ENCODE measurements around the gene WDR1.
A peak's percentile ranks its signal among the peaks of the same experiment; 100 is the strongest.

Gene WDR1

GRCh38 chr4:10055871-10056270, 60.7 kb downstream of the WDR1 start:
- no peak overlapping the region for H3K4me3 ChIP-seq
- H3K27ac ChIP-seq = no peak overlapping the region

GRCh38 chr4:10054571-10055041, 62.0 kb downstream of the WDR1 start:
- peak overlapping the region in 4 of 21 experiments; percentile 5 to 58 (median 35) for H3K27ac ChIP-seq
- no peak overlapping the region for H3K4me3 ChIP-seq

DNA sequence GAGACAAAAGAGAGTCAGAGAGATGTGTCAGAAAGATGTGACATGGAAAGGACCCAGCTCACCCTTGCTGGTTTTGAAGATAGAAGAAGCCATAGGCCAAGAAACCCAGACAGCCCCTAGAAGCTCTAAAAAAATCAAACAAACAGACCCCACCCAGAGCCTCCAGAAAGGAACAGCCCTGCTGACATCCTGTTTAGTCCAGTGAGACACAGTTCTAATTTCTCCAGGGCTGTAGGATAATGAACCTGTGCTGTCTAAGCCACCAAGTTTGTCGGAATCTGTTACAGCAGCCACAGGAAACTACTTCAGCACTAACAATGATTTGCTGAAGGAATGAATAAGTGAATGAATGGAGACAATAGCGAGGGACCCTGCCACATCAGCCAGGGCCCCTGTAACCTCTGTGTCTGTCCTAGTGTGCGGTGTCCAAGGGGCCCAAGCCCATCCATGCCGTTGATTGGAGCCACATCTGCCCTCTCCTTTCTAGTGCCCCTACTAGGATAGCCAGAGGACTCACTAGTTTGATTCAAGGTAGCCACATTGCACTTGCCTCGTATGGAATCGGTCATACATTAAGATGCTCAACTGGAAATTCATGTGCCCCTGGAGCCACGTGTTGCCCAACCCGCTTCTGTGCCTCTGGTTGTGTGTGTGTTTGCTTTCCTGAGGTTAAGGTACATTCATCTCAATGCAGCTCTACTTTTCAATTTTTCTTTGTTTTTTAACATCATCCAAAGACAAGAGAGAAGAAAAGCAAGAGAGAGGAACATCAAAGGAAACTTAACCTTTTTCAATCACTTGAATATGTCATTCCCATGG, 62.8 kb downstream of the WDR1 start:
- Histone ChIP-seq H3K27ac (peak overlapping the region in 4 of 21 experiments; percentile 9 to 52 (median 37)), H3K4me3 (no peak overlapping the region)

GRCh38 chr4:10051517-10052135, 65.0 kb downstream of the WDR1 start:
- H3K4me3 ChIP-seq = no peak overlapping the region
- peak overlapping the region in 2 of 21 experiments; percentile 40 to 43 for H3K27ac ChIP-seq

DNA sequence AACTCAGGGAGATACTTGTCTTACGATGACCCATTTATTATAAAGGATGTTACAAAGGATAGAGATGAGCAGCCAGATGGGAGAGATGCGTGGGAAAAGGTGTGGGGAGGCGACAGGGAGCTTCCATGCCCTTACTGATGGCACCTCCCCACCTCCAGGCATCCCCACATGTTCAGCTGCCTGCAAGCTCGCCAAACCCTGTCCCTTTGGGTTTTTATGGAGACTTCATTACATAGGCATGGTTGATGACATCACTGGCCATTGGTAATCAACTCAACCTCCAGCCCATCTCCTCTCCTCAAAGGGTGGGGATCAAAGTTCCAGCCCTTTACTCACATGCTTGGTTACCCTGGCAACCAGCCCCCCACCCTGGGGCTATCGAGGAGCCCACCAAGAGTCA, 65.9 kb downstream of the WDR1 start:
- Histone ChIP-seq H3K27ac (peak overlapping the region in 8 of 21 experiments; percentile 7 to 51 (median 30)), H3K4me3 (no peak overlapping the region)

GRCh38 chr4:10050261-10050661, 66.3 kb downstream of the WDR1 start:
- peak overlapping the region in 8 of 21 experiments; percentile 7 to 51 (median 30) for H3K27ac ChIP-seq
- H3K4me3 ChIP-seq = no peak overlapping the region

GRCh38 chr4:10048941-10049697, 67.5 kb downstream of the WDR1 start:
- Histone ChIP-seq H3K4me3 (no peak overlapping the region), H3K27ac (peak overlapping the region in 1 of 21 experiments; percentile 25)

- no peak overlapping the region for H3K4me3 ChIP-seq
- no peak overlapping the region for H3K27ac ChIP-seq
Measured at GRCh38 chr4:10047967-10048366, 68.6 kb downstream of the WDR1 start.

DNA sequence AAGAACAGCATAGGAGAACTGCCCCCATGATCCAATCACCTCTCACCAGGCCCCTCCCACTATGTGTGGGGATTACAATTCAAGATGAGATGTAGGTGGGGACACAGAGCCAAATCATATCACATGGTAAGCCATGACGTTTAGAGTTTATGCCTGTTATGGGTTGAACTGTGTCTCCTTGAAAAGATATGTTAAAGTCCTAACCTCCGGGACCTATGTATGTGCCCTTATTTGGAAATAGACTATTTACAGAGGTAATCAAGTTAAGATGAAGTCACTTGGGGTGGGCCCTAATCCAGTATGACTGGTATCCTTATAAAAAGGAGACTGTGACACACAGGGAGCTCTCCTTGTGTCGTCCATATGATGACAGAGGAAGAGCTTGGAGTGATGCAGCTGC, 70.1 kb downstream of the WDR1 start:
- no peak overlapping the region for H3K4me3 ChIP-seq
- H3K27ac ChIP-seq = no peak overlapping the region

DNA sequence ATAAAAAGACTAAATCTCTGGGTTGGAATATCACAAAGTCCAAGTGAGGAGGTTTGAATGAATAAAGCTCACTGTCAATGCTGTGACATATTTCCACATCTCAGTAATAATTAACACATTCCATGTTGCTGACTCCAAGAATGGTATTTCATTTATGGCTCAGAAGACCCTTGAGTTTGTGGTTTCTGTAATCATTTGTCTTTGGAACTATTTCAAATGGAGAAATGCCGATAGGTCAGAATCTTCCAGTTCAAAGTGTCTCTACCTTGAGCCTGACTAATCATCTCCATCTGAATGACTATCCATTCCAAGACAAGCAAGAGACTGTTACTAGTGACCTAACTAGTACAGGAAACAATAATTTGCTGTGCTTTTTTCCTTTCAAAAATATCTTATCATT, 71.1 kb downstream of the WDR1 start:
- H3K27ac ChIP-seq = no peak overlapping the region
- H3K4me3 ChIP-seq = no peak overlapping the region

DNA sequence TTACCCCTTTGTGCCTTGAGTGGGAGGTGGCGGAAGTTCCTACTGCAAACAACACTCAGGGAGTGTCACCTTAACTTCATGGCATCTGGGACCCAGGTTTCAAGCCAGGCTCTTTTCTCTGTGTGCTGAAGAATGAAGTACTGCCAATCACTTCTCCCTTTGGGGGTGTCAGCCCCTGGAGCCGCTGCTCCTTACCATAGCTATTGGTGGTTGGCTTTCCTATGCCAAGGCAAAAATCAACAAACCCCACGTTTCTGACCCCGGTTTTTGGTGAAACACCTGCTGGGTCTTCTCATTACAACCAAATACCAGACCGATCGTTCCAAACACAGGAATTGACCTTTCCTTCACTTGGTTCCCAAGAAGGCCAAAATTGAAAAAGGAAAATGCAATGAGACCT, 75.6 kb downstream of the WDR1 start:
- no peak overlapping the region for H3K27ac ChIP-seq
- H3K4me3 ChIP-seq = no peak overlapping the region

GRCh38 chr4:10040049-10040892, 76.3 kb downstream of the WDR1 start:
- H3K4me3 ChIP-seq = no peak overlapping the region

GRCh38 chr4:10036807-10037342, 79.7 kb downstream of the WDR1 start:
- H3K4me3 ChIP-seq = no peak overlapping the region
- no peak overlapping the region for H3K27ac ChIP-seq

More at GRCh38 chr4:10040049-10040892, 76.3 kb downstream of the WDR1 start:
- no peak overlapping the region for H3K27ac ChIP-seq

GRCh38 chr4:10035130-10035529, 81.5 kb downstream of the WDR1 start:
- H3K4me3 ChIP-seq = no peak overlapping the region
- H3K27ac ChIP-seq = no peak overlapping the region

- H3K27ac ChIP-seq = peak overlapping the region in 2 of 21 experiments; percentile 75 to 76
- H3K4me3 ChIP-seq = no peak overlapping the region
Measured at GRCh38 chr4:10034612-10035104, 81.9 kb downstream of the WDR1 start.

DNA sequence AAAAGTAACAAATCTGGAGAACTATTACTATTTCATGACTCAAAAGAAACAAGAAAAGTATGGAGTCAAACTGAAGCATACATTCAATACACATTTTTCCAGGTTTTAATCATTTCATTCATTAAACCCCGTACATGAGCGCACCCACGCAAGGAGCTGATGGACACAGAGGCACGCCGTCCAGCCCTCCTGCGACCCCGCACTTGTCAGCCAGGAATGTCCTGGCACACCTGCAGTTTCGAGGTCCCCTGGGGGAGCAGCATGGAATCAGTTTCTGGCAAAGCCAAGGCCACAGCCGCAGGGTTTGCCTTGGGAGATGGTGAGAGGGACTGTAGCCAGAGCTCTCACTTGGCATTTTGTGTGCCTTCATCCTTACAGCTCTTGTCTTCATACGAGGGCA, 82.5 kb downstream of the WDR1 start:
- Histone ChIP-seq H3K4me3 (no peak overlapping the region), H3K27ac (peak overlapping the region in 5 of 21 experiments; percentile 12 to 76 (median 58))

DNA sequence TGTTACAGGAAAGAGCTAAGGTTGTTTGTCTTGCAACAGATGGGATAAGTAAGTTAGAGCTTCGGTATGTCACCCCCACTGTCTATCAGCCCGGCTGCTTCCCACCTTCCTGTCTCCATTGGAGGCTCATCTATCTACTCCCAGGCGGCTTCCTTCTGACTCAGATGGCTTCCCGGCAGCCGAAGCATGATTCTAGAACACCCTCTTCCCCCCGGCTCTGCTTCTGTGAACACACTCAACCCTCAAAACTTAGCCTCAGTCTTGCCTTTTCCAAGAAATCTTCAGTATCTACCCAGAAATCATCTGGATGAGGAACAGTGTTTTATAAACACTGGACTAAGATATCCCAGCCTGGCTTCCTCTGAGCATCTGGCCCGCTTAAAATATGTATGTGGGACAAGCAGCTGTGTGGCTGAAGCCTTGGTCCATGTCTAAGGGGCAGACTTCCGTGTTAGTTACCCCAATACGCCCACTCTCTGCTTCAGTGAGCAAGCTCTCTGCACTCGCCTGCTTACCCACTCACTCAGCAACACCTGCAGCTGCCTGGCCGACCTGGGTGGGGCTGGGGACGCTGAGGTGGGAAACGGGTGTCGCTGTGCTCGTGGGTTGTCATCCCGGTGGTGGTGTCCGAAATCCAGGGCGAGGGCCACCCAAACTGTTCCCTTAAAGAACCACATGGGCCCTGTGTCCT, 83.3 kb downstream of the WDR1 start:
- Histone ChIP-seq H3K4me3 (no peak overlapping the region), H3K27ac (peak overlapping the region in 14 of 21 experiments; percentile 12 to 76 (median 42))

- Histone ChIP-seq H3K4me3 (no peak overlapping the region), H3K27ac (peak overlapping the region in 5 of 21 experiments; percentile 28 to 76 (median 45))
Measured at GRCh38 chr4:10032625-10033024, 84.0 kb downstream of the WDR1 start.
